ENCODE data around the gene NR3C2.

- TF ChIP-seq CTCF (IDR thresholded peaks at IDR 0.05; ENCODE audit: low read depth, low read length, missing input control) (no peak), TAF1 (conservative IDR thresholded peaks at IDR 0.05) (no peak), REST (IDR thresholded peaks at IDR 0.05) (no peak), RAD21 (IDR thresholded peaks at IDR 0.05) (no peak), YY1 (IDR thresholded peaks at IDR 0.05) (no peak), ATF3 (IDR thresholded peaks at IDR 0.05) (no peak), MAX (IDR thresholded peaks at IDR 0.05) (no peak), GABPA (IDR thresholded peaks at IDR 0.05 in 1 of 2, conservative IDR thresholded peaks at IDR 0.05 in 1 of 2) (no peak)
Observed at GRCh38 chr4:148108766-148109165, 333.4 kb downstream of the NR3C2 start.
